ENCODE results near the gene C6orf89.

The C6orf89 gene

DNA sequence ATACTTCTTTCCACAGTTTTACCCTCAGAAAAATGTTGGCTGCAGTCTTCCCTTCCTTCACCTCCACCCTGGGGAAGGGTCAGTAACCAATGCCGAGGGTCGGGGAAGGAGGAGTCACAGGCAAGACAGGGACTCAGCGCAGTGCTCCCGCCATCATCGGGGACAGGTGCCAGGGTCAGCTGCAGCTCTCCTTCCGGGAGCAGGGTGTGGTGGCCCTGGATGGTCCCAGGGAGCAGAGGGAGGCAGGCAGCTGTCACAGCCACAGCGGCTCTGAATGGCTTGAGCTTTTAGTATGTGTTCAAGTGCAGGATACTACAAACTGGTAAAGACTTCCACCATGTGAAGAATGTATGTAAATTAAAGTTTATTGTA, 42.8 kb downstream of the C6orf89 start:
- no peak overlapping the region for H3K4me3 ChIP-seq (replicated peaks; ENCODE audit: insufficient read depth, low read length)
- no peak overlapping the region for H3K27ac ChIP-seq (replicated peaks)
- H3K27me3 ChIP-seq (ENCODE audit: insufficient read depth, poor library complexity, severe bottlenecking) = no peaks in the 10 kb centered on the region
- TF ChIP-seq POLR2AphosphoS5 (IDR thresholded peaks at IDR 0.05; ENCODE audit: low read depth) (no peak), SPI1 (IDR thresholded peaks at IDR 0.05; ENCODE audit: borderline replicate concordance, low read depth) (no peak), GABPA (IDR thresholded peaks at IDR 0.05; ENCODE audit: low read depth) (no peak)
- TF ChIP-seq, protein P1, sequence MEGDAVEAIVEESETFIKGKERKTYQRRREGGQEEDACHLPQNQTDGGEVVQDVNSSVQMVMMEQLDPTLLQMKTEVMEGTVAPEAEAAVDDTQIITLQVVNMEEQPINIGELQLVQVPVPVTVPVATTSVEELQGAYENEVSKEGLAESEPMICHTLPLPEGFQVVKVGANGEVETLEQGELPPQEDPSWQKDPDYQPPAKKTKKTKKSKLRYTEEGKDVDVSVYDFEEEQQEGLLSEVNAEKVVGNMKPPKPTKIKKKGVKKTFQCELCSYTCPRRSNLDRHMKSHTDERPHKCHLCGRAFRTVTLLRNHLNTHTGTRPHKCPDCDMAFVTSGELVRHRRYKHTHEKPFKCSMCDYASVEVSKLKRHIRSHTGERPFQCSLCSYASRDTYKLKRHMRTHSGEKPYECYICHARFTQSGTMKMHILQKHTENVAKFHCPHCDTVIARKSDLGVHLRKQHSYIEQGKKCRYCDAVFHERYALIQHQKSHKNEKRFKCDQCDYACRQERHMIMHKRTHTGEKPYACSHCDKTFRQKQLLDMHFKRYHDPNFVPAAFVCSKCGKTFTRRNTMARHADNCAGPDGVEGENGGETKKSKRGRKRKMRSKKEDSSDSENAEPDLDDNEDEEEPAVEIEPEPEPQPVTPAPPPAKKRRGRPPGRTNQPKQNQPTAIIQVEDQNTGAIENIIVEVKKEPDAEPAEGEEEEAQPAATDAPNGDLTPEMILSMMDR (IDR thresholded peaks at IDR 0.05; ENCODE audit: insufficient read depth, low read length) = no peak
- TF ChIP-seq, protein P2, sequence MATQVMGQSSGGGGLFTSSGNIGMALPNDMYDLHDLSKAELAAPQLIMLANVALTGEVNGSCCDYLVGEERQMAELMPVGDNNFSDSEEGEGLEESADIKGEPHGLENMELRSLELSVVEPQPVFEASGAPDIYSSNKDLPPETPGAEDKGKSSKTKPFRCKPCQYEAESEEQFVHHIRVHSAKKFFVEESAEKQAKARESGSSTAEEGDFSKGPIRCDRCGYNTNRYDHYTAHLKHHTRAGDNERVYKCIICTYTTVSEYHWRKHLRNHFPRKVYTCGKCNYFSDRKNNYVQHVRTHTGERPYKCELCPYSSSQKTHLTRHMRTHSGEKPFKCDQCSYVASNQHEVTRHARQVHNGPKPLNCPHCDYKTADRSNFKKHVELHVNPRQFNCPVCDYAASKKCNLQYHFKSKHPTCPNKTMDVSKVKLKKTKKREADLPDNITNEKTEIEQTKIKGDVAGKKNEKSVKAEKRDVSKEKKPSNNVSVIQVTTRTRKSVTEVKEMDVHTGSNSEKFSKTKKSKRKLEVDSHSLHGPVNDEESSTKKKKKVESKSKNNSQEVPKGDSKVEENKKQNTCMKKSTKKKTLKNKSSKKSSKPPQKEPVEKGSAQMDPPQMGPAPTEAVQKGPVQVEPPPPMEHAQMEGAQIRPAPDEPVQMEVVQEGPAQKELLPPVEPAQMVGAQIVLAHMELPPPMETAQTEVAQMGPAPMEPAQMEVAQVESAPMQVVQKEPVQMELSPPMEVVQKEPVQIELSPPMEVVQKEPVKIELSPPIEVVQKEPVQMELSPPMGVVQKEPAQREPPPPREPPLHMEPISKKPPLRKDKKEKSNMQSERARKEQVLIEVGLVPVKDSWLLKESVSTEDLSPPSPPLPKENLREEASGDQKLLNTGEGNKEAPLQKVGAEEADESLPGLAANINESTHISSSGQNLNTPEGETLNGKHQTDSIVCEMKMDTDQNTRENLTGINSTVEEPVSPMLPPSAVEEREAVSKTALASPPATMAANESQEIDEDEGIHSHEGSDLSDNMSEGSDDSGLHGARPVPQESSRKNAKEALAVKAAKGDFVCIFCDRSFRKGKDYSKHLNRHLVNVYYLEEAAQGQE (IDR thresholded peaks at IDR 0.05; ENCODE audit: insufficient replicate concordance, low read depth) = no peak
- no peak for DNase-seq (ENCODE audit: low read depth in 1 of 2, low spot score in 1 of 2)

DNA sequence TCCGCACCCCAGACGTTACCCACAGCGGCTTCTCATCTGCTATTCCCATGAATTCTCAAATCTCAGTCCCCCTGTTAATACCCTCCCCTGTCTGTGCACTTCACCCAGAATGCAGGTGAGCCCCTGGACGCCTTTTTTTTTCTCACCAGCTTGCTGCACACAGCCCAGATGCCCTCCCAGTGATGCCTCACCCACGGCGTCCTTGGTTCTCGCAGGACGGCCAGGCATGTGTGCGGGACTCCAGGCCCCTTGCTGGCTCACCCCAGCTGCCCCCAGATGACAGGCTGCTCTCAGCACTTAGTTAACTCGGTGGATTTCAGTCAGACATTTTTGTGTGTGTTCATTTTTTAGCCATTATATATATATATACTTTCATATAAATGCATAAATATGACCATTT, 43.4 kb downstream of the C6orf89 start:
- TF ChIP-seq SPI1 (IDR thresholded peaks at IDR 0.05; ENCODE audit: borderline replicate concordance, low read depth) (no peak), POLR2AphosphoS5 (IDR thresholded peaks at IDR 0.05; ENCODE audit: low read depth) (no peak)
- TF ChIP-seq, protein P2 (IDR thresholded peaks at IDR 0.05; ENCODE audit: insufficient replicate concordance, low read depth) = no peak
- no peak for DNase-seq (ENCODE audit: low read depth in 1 of 2, low spot score in 1 of 2)
- H3K27me3 ChIP-seq (ENCODE audit: insufficient read depth, poor library complexity, severe bottlenecking) = no peaks in the 10 kb centered on the region
- no peak overlapping the region for H3K4me3 ChIP-seq (replicated peaks; ENCODE audit: insufficient read depth, low read length)
- no peak overlapping the region for H3K27ac ChIP-seq (replicated peaks)

DNA sequence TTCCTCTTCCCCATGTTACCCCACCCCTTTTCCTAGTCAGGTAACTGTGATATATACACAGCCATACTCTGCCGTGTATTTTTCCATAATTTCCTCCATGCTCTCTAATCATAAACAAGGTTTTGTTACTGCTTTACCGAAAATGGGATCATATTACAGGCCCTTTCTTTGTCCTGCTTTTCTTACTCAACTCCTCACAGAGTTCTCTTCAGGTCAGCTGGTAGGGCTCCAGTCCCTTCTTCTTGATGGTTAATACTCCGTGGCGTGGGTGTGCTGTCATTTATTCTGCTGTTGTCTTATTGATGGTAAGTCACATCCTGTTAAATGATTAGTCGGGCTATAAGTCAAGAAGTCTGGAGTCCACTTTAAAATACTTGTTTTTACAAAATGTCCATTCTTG, 43.9 kb downstream of the C6orf89 start:
- no peak overlapping the region for H3K27ac ChIP-seq (replicated peaks)
- no peak for TF ChIP-seq SPI1 (IDR thresholded peaks at IDR 0.05; ENCODE audit: borderline replicate concordance, low read depth)
- TF ChIP-seq, protein P1 (IDR thresholded peaks at IDR 0.05; ENCODE audit: insufficient read depth, low read length) = no peak
- TF ChIP-seq GABPA (IDR thresholded peaks at IDR 0.05; ENCODE audit: low read depth) = no peak
- no peak for TF ChIP-seq POLR2AphosphoS5 (IDR thresholded peaks at IDR 0.05; ENCODE audit: low read depth)
- TF ChIP-seq, protein P2 (IDR thresholded peaks at IDR 0.05; ENCODE audit: insufficient replicate concordance, low read depth) = no peak
- no peaks in the 10 kb centered on the region for H3K27me3 ChIP-seq (ENCODE audit: insufficient read depth, poor library complexity, severe bottlenecking)
- H3K4me3 ChIP-seq (replicated peaks; ENCODE audit: insufficient read depth, low read length) = no peak overlapping the region
- no peak for DNase-seq (ENCODE audit: low read depth in 1 of 2, low spot score in 1 of 2)

DNA sequence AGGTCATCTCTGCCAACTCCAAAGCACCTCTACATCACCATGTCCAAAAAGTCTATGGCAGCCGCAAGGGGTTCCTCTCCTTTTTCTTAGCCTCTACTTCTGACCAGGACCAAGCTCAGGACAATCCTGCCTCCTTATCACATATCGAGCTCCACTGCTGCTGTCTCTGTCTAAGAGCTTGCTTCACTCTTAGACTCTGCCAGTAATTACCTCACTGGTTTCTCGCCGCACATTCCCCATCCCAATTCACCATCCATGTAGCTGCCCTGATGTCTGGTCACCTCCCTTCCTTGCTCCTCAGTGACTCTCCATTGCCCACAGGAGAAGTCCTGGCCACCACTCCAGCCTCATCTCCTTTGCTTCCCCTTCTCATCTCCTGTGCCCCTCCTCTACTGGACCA, 44.7 kb downstream of the C6orf89 start:
- no peak overlapping the region for H3K4me3 ChIP-seq (replicated peaks; ENCODE audit: insufficient read depth, low read length)
- TF ChIP-seq POLR2AphosphoS5 (IDR thresholded peaks at IDR 0.05; ENCODE audit: low read depth) = no peak
- TF ChIP-seq SPI1 (IDR thresholded peaks at IDR 0.05; ENCODE audit: borderline replicate concordance, low read depth) = no peak
- TF ChIP-seq, protein P2 (IDR thresholded peaks at IDR 0.05; ENCODE audit: insufficient replicate concordance, low read depth) = no peak
- TF ChIP-seq, protein P1 (IDR thresholded peaks at IDR 0.05; ENCODE audit: insufficient read depth, low read length) = no peak
- TF ChIP-seq GABPA (IDR thresholded peaks at IDR 0.05; ENCODE audit: low read depth) = no peak
- DNase-seq (ENCODE audit: low read depth in 1 of 2, low spot score in 1 of 2) = no peak
- H3K27me3 ChIP-seq (ENCODE audit: insufficient read depth, poor library complexity, severe bottlenecking) = peaks cover 4% of the 10 kb centered on the region
- no peak overlapping the region for H3K27ac ChIP-seq (replicated peaks)

Measured in HL-60 (cell line).